ENCODE results near the gene CENPU. TPM values are rescaled to one million over a fixed set of nuclear protein-coding genes. Genes with fewer than 3 reads are reported as not detected.
A peak's percentile ranks its signal among the peaks of the same experiment; 100 is the strongest.

Gene CENPU, protein sequence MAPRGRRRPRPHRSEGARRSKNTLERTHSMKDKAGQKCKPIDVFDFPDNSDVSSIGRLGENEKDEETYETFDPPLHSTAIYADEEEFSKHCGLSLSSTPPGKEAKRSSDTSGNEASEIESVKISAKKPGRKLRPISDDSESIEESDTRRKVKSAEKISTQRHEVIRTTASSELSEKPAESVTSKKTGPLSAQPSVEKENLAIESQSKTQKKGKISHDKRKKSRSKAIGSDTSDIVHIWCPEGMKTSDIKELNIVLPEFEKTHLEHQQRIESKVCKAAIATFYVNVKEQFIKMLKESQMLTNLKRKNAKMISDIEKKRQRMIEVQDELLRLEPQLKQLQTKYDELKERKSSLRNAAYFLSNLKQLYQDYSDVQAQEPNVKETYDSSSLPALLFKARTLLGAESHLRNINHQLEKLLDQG
- total RNA-seq (2016; rRNA removed; fragmentation: Illumina TruSeq; extraction: Trizol): 35.8 and 39.5 TPM in 2 replicates
- 8.2 and 10.1 TPM in 2 replicates for total RNA-seq (2016; cell fraction: cytosol; rRNA removed; fragmentation: Illumina TruSeq; extraction: Trizol; ENCODE audit: low read depth)
- 38.2 and 42.4 TPM in 2 replicates for total RNA-seq (2016; cell fraction: insoluble cytoplasmic fraction; rRNA removed; fragmentation: Illumina TruSeq; extraction: Trizol)
- 16.6 and 20.5 TPM in 2 replicates for total RNA-seq (2016; cell fraction: membrane; rRNA removed; fragmentation: Illumina TruSeq; extraction: Trizol)
- total RNA-seq (2016; cell fraction: nucleus; rRNA removed; fragmentation: Illumina TruSeq; extraction: Trizol): 39.9 and 48.4 TPM in 2 replicates
- polyA plus RNA-seq (2011; rRNA removed): 9.4 and 11.7 TPM in 2 replicates
- polyA plus RNA-seq (2011; cell fraction: cytosol; rRNA removed): 2.8 and 3.0 TPM in 2 replicates
- 10.6 and 11.4 TPM in 2 replicates for polyA plus RNA-seq (2011; cell fraction: nucleus; rRNA removed)
- polyA plus RNA-seq (2012): 5.6 and 13.7 TPM in 2 replicates
- polyA plus RNA-seq (2016; cell fraction: cytosol; fragmentation: Illumina TruSeq; extraction: Trizol; ENCODE audit: low read depth): 9.4 and 9.6 TPM in 2 replicates
- polyA plus RNA-seq (2016; cell fraction: insoluble cytoplasmic fraction; fragmentation: Illumina TruSeq; extraction: Trizol; ENCODE audit: low read depth): 39.3 and 43.6 TPM in 2 replicates
- 10.5 and 12.6 TPM in 2 replicates for polyA plus RNA-seq (2016; cell fraction: membrane; fragmentation: Illumina TruSeq; extraction: Trizol; ENCODE audit: low read depth)
- 79.2 and 84.0 TPM in 2 replicates for polyA plus RNA-seq (2016; cell fraction: nucleus; fragmentation: Illumina TruSeq; extraction: Trizol; ENCODE audit: insufficient read depth, low read depth)
- 2.0 and 3.8 TPM in 2 replicates for polyA minus RNA-seq (2011; rRNA and poly(A)+ RNA removed; ENCODE audit: low replicate concordance)
- polyA minus RNA-seq (2011; cell fraction: cytosol; rRNA and poly(A)+ RNA removed): 3.2 and 3.7 TPM in 2 replicates
- 21.8 and 22.4 TPM in 2 replicates for polyA minus RNA-seq (2011; cell fraction: nucleus; rRNA and poly(A)+ RNA removed)
- Bru-seq, nascent RNA: percentile 76 among the genes with signal in this experiment
- percentile 66 among the genes with signal in this experiment for BruChase-seq, experiment 1, labeled RNA remaining after a 6-hour chase
- percentile 73 among the genes with signal in this experiment for BruChase-seq, experiment 2, labeled RNA remaining after a 2-hour chase
- long read RNA-seq, experiment 1, transcript CENPU-205 (12 exons, 1,549 nt): minor isoform, 6 of 39 reads
- long read RNA-seq, experiment 1, transcript CENPU-201 (13 exons, 1,998 nt): major isoform, 22 of 39 reads
- long read RNA-seq, experiment 1, partial matches to known transcripts: 8 of 39 reads
- long read RNA-seq, experiment 1, other reads (novel, unspliced or antisense): 3 of 39 reads
- long read RNA-seq, experiment 2, partial matches to known transcripts: 1 of 10 reads
- long read RNA-seq, experiment 2, other reads (novel, unspliced or antisense): 6 of 10 reads

- peaks cover 51% of the 10 kb centered on the region for H3K4me1 ChIP-seq (ENCODE audit: insufficient read depth, low read length)
- peak; percentile 94 for ATAC-seq
- H3K27ac ChIP-seq (ENCODE audit: extremely low read length, insufficient read depth, low read length): peak within 1 kb of the TSS; percentile 80
- peaks cover 1 to 4% of the 10 kb centered on the region in 2 experiments; a peak in 3 of 5 replicates for H3K36me3 ChIP-seq (replicated peaks in 1 of 2; ENCODE audit: control insufficient read depth in 1 of 2, insufficient read depth in 2 of 2, low read length in 2 of 2)
- H3K9ac ChIP-seq (ENCODE audit: insufficient read depth, low read depth, low read length): peak within 1 kb of the TSS; percentile 83
- WGBS (ENCODE audit: low lambda C conversion rate): 0% methylated on average over 18 of the region's 69 CpGs
- H2AFZ ChIP-seq (ENCODE audit: low read length): peak within 1 kb of the TSS; percentile 58
- no peaks in the 10 kb centered on the region for H3K27me3 ChIP-seq (ENCODE audit: control insufficient read depth in 1 of 2, insufficient read depth in 2 of 2, low read length in 2 of 2)
- no peaks in the 10 kb centered on the region for H4K20me1 ChIP-seq (ENCODE audit: insufficient read depth, low read length)
- intact Hi-C loops (cut with micrococcal nuclease; ENCODE audit: unreplicated experiment): loop anchor here (10.0 kb wide), 1 partner anchor 469 kb away; no protein-coding TSS in a partner anchor
- peak; percentile 95 for FAIRE-seq
- H3K4me3 ChIP-seq (replicated peaks in 1 of 3; ENCODE audit: insufficient read depth in 1 of 3, low read depth in 2 of 3, low read length in 3 of 3): peak within 1 kb of the TSS; percentile 73 to 92 (median 88)
- in situ Hi-C loops (cut with HindIII; ENCODE audit: extremely low pct_ligation_motif_present, low pct_unique_long_range_greater_than_20kb): no loop called here
- H3K4me2 ChIP-seq (ENCODE audit: low read depth, low read length): peak within 1 kb of the TSS; percentile 91
- BruUV-seq (replicated peaks): no TSS peak
- peak; percentile 97 for DNase-seq (ENCODE audit: low spot score)
- ChIA-PET CTCF (ENCODE audit: low intra/inter-chr PET ratio, low total read pairs) (no interaction called here), POLR2A (interaction anchor here (0.5 to 2.5 kb wide), 14 partner anchors 12 to 470 kb away, joined by 3 to 12 read pairs (median 4); partner anchors contain the start of genes CASP3, PRIMPOL and SLC25A4)
- peaks cover 40% of the 10 kb centered on the region for H3K79me2 ChIP-seq (ENCODE audit: insufficient read depth, low read length)
- no peaks in the 10 kb centered on the region for H3K9me3 ChIP-seq (ENCODE audit: low read length)
- TF ChIP-seq CBX1 (IDR thresholded peaks at IDR 0.05; ENCODE audit: low read depth) (peak; percentile 70), TP53 (CRISPR knock-in tag; conservative IDR thresholded peaks at IDR 0.05) (peak; percentile 85; the same call in 1 of the 2 replicates), ZNF800 (CRISPR knock-in tag; IDR thresholded peaks at IDR 0.05) (peak; percentile 84), GPBP1L1 (CRISPR knock-in tag; IDR thresholded peaks at IDR 0.05) (no peak), MZF1 (CRISPR knock-in tag; IDR thresholded peaks at IDR 0.05; ENCODE audit: borderline replicate concordance) (peak; percentile 81; the same call in 1 of the 2 replicates), ISL2 (CRISPR knock-in tag; IDR thresholded peaks at IDR 0.05) (peak; percentile 94)
- TF ChIP-seq, protein P1, sequence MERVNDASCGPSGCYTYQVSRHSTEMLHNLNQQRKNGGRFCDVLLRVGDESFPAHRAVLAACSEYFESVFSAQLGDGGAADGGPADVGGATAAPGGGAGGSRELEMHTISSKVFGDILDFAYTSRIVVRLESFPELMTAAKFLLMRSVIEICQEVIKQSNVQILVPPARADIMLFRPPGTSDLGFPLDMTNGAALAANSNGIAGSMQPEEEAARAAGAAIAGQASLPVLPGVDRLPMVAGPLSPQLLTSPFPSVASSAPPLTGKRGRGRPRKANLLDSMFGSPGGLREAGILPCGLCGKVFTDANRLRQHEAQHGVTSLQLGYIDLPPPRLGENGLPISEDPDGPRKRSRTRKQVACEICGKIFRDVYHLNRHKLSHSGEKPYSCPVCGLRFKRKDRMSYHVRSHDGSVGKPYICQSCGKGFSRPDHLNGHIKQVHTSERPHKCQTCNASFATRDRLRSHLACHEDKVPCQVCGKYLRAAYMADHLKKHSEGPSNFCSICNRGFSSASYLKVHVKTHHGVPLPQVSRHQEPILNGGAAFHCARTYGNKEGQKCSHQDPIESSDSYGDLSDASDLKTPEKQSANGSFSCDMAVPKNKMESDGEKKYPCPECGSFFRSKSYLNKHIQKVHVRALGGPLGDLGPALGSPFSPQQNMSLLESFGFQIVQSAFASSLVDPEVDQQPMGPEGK (CRISPR knock-in tag; IDR thresholded peaks at IDR 0.05): peak; percentile 81
These were observed at the start of gene CENPU for GRCh38 chr4:184733654-184734524. Gene CENPU, minus strand, starts transcription at chr4:184734096. Its CDS starts 34 bp downstream, at chr4:184734062.
